ENCODE measurements around the gene DNAH7. TPM values are rescaled to one million over a fixed set of nuclear protein-coding genes. Genes with fewer than 3 reads are reported as not detected.

The DNAH7 gene
- total and polyA plus RNA-seq, 2 donors from 2014 or later: 3.8 to 15.7 TPM

DNA sequence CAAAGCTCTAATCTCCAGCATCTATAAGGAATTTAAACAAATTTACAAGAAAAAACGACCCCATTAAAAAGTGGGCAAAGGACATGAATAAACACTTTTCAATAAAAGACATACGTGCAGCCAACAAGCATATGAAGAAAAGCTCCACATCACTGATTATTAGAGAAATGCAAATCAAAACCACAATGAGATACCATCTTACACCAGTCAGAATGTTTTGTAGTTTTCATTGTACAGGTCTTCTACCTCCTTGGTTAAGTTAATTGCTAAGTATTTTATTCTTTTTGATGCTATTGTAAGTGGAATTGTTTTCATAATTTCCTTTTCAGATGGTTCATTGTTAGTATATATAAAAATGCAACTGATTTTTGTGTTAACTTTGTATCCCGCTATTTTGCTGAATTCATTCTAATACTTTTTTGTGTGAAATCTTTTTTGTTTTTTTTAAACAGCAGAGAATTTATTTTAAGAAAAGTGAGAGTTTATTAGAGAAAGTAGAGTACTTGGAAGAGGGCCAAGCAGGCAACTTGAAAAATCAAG lies 370.9 kb downstream of the DNAH7 start:
- DNase-seq (no peak), FAIRE-seq (no peak)
- Histone ChIP-seq H3K27me3 (ENCODE audit: control insufficient read depth, insufficient read depth, low read length) (no peaks in the 10 kb centered on the region), H3K9me3 (ENCODE audit: control insufficient read depth in 2 of 3, insufficient read depth in 1 of 3, low read length in 3 of 3) (peaks cover 0 to 12% (median 3%) of the 10 kb centered on the region in 3 donors), H3K4me3 (ENCODE audit: low read length in 3 of 3) (no peak overlapping the region), H3K27ac (ENCODE audit: low read depth in 2 of 2, low read length in 2 of 2) (no peak overlapping the region), H3K4me1 (ENCODE audit: control insufficient read depth in 2 of 3, insufficient read depth in 2 of 3, low read depth in 1 of 3, low read length in 3 of 3) (no peaks in the 10 kb centered on the region), H3K36me3 (ENCODE audit: control insufficient read depth in 2 of 3, insufficient read depth in 3 of 3, low read length in 3 of 3) (no peaks in the 10 kb centered on the region), H3K9ac (ENCODE audit: low read length in 3 of 3) (no peak overlapping the region)
- intact Hi-C loops (cut with DNase I): no loop called here
- TF ChIP-seq, protein P1, sequence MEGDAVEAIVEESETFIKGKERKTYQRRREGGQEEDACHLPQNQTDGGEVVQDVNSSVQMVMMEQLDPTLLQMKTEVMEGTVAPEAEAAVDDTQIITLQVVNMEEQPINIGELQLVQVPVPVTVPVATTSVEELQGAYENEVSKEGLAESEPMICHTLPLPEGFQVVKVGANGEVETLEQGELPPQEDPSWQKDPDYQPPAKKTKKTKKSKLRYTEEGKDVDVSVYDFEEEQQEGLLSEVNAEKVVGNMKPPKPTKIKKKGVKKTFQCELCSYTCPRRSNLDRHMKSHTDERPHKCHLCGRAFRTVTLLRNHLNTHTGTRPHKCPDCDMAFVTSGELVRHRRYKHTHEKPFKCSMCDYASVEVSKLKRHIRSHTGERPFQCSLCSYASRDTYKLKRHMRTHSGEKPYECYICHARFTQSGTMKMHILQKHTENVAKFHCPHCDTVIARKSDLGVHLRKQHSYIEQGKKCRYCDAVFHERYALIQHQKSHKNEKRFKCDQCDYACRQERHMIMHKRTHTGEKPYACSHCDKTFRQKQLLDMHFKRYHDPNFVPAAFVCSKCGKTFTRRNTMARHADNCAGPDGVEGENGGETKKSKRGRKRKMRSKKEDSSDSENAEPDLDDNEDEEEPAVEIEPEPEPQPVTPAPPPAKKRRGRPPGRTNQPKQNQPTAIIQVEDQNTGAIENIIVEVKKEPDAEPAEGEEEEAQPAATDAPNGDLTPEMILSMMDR (IDR thresholded peaks at IDR 0.05; ENCODE audit: borderline replicate concordance, extremely low read depth, insufficient read depth): no peak

DNA sequence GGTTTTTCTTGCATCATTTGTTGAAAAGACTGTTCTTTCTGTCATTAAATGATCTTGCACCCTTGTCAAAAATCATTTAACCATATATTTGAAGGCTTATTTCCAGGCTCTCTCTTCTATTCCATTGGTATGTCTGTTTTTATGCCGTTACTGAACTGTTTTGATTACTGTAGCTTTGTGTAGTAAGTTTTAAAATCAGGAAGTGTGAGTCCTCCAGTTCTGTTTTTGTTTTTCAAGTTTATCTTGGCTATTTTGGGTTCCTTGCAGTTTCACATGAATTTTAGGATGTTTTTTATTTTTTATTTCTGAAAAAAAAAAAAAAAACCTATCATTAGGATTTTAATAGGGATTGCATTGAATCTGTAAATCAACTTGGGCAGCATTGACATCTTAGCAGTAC lies 372.6 kb downstream of the DNAH7 start:
- H3K27ac ChIP-seq (ENCODE audit: low read depth in 2 of 2, low read length in 2 of 2): no peak overlapping the region
- H3K36me3 ChIP-seq (ENCODE audit: control insufficient read depth in 2 of 3, insufficient read depth in 3 of 3, low read length in 3 of 3): no peaks in the 10 kb centered on the region
- no peak for DNase-seq
- intact Hi-C loops (cut with DNase I): no loop called here
- TF ChIP-seq, protein P1 (IDR thresholded peaks at IDR 0.05; ENCODE audit: borderline replicate concordance, extremely low read depth, insufficient read depth): no peak
- H3K4me3 ChIP-seq (ENCODE audit: low read length in 3 of 3): no peak overlapping the region
- H3K9ac ChIP-seq (ENCODE audit: low read length in 3 of 3): no peak overlapping the region
- peaks cover 0 to 12% (median 3%) of the 10 kb centered on the region in 3 donors for H3K9me3 ChIP-seq (ENCODE audit: control insufficient read depth in 2 of 3, insufficient read depth in 1 of 3, low read length in 3 of 3)
- no peaks in the 10 kb centered on the region for H3K4me1 ChIP-seq (ENCODE audit: control insufficient read depth in 2 of 3, insufficient read depth in 2 of 3, low read depth in 1 of 3, low read length in 3 of 3)
- FAIRE-seq: no peak
- H3K27me3 ChIP-seq (ENCODE audit: control insufficient read depth, insufficient read depth, low read length): no peaks in the 10 kb centered on the region

DNA sequence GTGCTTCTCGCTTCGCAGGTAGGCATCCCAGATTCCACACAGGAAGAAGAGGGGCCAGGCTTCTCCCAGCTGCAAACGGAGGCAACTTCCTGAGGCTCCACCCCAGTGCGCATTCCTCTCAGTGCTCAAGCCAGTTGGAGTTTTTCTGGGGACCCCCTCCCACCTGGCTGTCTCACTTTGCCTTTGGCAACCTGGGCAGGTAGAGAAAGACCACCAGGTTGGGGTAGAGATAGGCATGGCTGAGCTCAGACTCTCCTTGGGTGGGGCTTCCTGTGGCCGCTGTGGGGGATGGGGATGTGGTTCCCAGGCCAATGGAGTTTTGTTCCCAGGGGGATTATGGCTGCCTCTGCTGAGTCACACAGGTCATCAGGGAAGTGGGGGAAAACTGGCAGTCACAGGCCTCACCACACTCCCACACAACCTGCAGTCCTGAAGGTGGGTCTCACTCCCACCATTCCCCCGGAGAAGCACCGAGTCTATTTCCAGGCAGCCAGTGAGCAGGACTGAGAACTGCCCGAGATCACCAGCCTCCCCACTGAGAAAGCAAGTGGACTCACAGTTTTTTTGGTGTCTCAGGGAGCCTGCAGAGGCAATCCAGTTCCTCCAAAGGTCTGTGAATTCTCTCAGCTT lies 373.5 kb downstream of the DNAH7 start:
- no peaks in the 10 kb centered on the region for H3K36me3 ChIP-seq (ENCODE audit: control insufficient read depth in 2 of 3, insufficient read depth in 3 of 3, low read length in 3 of 3)
- H3K4me1 ChIP-seq (ENCODE audit: control insufficient read depth in 2 of 3, insufficient read depth in 2 of 3, low read depth in 1 of 3, low read length in 3 of 3): no peaks in the 10 kb centered on the region
- H3K27ac ChIP-seq (ENCODE audit: low read depth in 2 of 2, low read length in 2 of 2): no peak overlapping the region
- peaks cover 0 to 5% (median 0%) of the 10 kb centered on the region in 3 donors for H3K9me3 ChIP-seq (ENCODE audit: control insufficient read depth in 2 of 3, insufficient read depth in 1 of 3, low read length in 3 of 3)
- H3K9ac ChIP-seq (ENCODE audit: low read length in 3 of 3): no peak overlapping the region
- no peak overlapping the region for H3K4me3 ChIP-seq (ENCODE audit: low read length in 3 of 3)
- TF ChIP-seq, protein P1 (IDR thresholded peaks at IDR 0.05; ENCODE audit: borderline replicate concordance, extremely low read depth, insufficient read depth): no peak
- DNase-seq (no peak), FAIRE-seq (no peak)
- intact Hi-C loops (cut with DNase I): no loop called here
- no peaks in the 10 kb centered on the region for H3K27me3 ChIP-seq (ENCODE audit: control insufficient read depth, insufficient read depth, low read length)

Data from kidney (tissue), 14 donors.